ENCODE results near the gene PTPRN2. TPM values are rescaled to one million over a fixed set of nuclear protein-coding genes. Genes with fewer than 3 reads are reported as not detected.

PTPRN2 gene
- total and polyA plus RNA-seq, 7 donors: 3.2 to 7.1 (median 5.5) TPM

- no peak overlapping the region for H3K27ac ChIP-seq
- H3K4me3 ChIP-seq: no peak overlapping the region
- H3K4me1 ChIP-seq: no peaks in the 10 kb centered on the region
- peak; percentile 53 for DNase-seq
- no peaks in the 10 kb centered on the region for H3K27me3 ChIP-seq
- 24 to 77% methylated on average over 25 of the region's 25 CpGs for WGBS, 2 donors
- no peaks in the 10 kb centered on the region for H3K9me3 ChIP-seq
- no peaks in the 10 kb centered on the region for H3K36me3 ChIP-seq
- intact Hi-C loops (cut with DNase I): no loop called here
- no peak for TF ChIP-seq POLR2A (IDR thresholded peaks at IDR 0.05)
- no peak for TF ChIP-seq CTCF (IDR thresholded peaks at IDR 0.05)
- TF ChIP-seq EP300 (IDR thresholded peaks at IDR 0.05): no peak
- no peak for TF ChIP-seq POLR2AphosphoS5 (IDR thresholded peaks at IDR 0.05)
These were observed 323.5 kb downstream of the PTPRN2 start for GRCh38 chr7:158263964-158264748.

- Histone ChIP-seq H3K27ac (no peak overlapping the region), H3K4me3 (no peak overlapping the region), H3K36me3 (no peaks in the 10 kb centered on the region), H3K9me3 (no peaks in the 10 kb centered on the region), H3K27me3 (peaks cover 0 to 2% (median 0%) of the 10 kb centered on the region in 3 donors), H3K4me1 (no peaks in the 10 kb centered on the region)
- 35 to 78% methylated on average over 19 of the region's 19 CpGs for WGBS, 2 donors
- peak; percentile 48 for DNase-seq
- intact Hi-C loops (cut with DNase I): no loop called here
- TF ChIP-seq POLR2AphosphoS5 (IDR thresholded peaks at IDR 0.05): no peak
- no peak for TF ChIP-seq POLR2A (IDR thresholded peaks at IDR 0.05)
- no peak for TF ChIP-seq CTCF (IDR thresholded peaks at IDR 0.05)
- TF ChIP-seq EP300 (IDR thresholded peaks at IDR 0.05): no peak
These were observed 324.3 kb downstream of the PTPRN2 start for GRCh38 chr7:158263110-158263963.

GRCh38 chr7:158262284-158263109, 325.1 kb downstream of the PTPRN2 start:
- Histone ChIP-seq H3K4me3 (no peak overlapping the region), H3K27ac (no peak overlapping the region), H3K9me3 (no peaks in the 10 kb centered on the region), H3K27me3 (peaks cover 0 to 6% (median 0%) of the 10 kb centered on the region in 3 donors), H3K36me3 (no peaks in the 10 kb centered on the region), H3K4me1 (no peaks in the 10 kb centered on the region)
- TF ChIP-seq EP300 (IDR thresholded peaks at IDR 0.05): no peak
- no peak for TF ChIP-seq POLR2AphosphoS5 (IDR thresholded peaks at IDR 0.05)
- TF ChIP-seq CTCF (IDR thresholded peaks at IDR 0.05): no peak
- TF ChIP-seq POLR2A (IDR thresholded peaks at IDR 0.05): no peak
- no peak for DNase-seq
- intact Hi-C loops (cut with DNase I): no loop called here
- WGBS, 2 donors: 77 to 97% methylated on average over 5 of the region's 5 CpGs

GRCh38 chr7:158261362-158262235, 326.0 kb downstream of the PTPRN2 start:
- H3K4me3 ChIP-seq: no peak overlapping the region
- H3K27ac ChIP-seq: no peak overlapping the region
- no peaks in the 10 kb centered on the region for H3K36me3 ChIP-seq
- 89 to 93% methylated on average over 27 of the region's 27 CpGs for WGBS, 2 donors
- H3K27me3 ChIP-seq: peaks cover 0 to 6% (median 0%) of the 10 kb centered on the region in 3 donors
- intact Hi-C loops (cut with DNase I): no loop called here
- no peak for DNase-seq
- TF ChIP-seq EP300 (IDR thresholded peaks at IDR 0.05) (no peak), POLR2A (IDR thresholded peaks at IDR 0.05) (no peak), CTCF (IDR thresholded peaks at IDR 0.05) (no peak), POLR2AphosphoS5 (IDR thresholded peaks at IDR 0.05) (no peak)
- no peaks in the 10 kb centered on the region for H3K9me3 ChIP-seq
- no peaks in the 10 kb centered on the region for H3K4me1 ChIP-seq

All from sigmoid colon (tissue), 7 donors.